K562 (cell line): Measurements from ENCODE around the gene TADA2A. TPM values are rescaled to one million over a fixed set of nuclear protein-coding genes. Genes with fewer than 3 reads are reported as not detected.

Source experiments
- EGR1 ChIP-seq: fragments of 450-650 bp; conservative IDR thresholded peaks from 2 replicates; pipeline ENCODE4 v1.6.1; 2017; ENCODE audit warnings: mild to moderate bottlenecking
- ELF1 ChIP-seq: fragments of 200-800 bp; sonication (Bioruptor generic); IDR thresholded peaks from 2 replicates; pipeline ENCODE4 v1.6.1; 2016; ENCODE audit warnings: missing genetic modification characterization, missing compliant biosample characterization
- HDAC8 ChIP-seq: fragments of 450-650 bp; IDR thresholded peaks from 2 replicates; pipeline ENCODE4 v1.6.1; 2016; ENCODE audit warnings: mild to moderate bottlenecking, missing genetic modification characterization, moderate library complexity, missing compliant biosample characterization
- HIVEP1 ChIP-seq: fragments of 250-450 bp; sonication (Bioruptor Pico); IDR thresholded peaks from 2 replicates; pipeline ENCODE4 v1.4.0; 2020; ENCODE audit warnings: mild to moderate bottlenecking
- HLTF ChIP-seq: fragments of 450-650 bp; IDR thresholded peaks from 2 replicates; pipeline ENCODE4 v1.6.1; 2016
- HMG20A ChIP-seq: fragments of 450-650 bp; formaldehyde crosslinking; conservative IDR thresholded peaks from 2 replicates; pipeline ENCODE4 v1.4.0; 2020; ENCODE audit warnings: mild to moderate bottlenecking, mixed read lengths
- HNRNPLL ChIP-seq: fragments of 200-400 bp; formaldehyde crosslinking; IDR thresholded peaks from 2 replicates; pipeline ENCODE4 v1.6.1; 2017; ENCODE audit warnings: low read length, low read depth, mild to moderate bottlenecking; ENCODE audit not compliant: poor library complexity, severe bottlenecking
- HOXB6 ChIP-seq: fragments of 250-450 bp; sonication (Bioruptor Pico); IDR thresholded peaks from 2 replicates; pipeline ENCODE4 v1.5.1; 2022; ENCODE audit warnings: mild to moderate bottlenecking, borderline replicate concordance
- JUN ChIP-seq, 2 experiments: sonication (generic) in 1 of 2; formaldehyde crosslinking in 1 of 2; IDR thresholded peaks; 2 replicates each; pipeline versions ENCODE4 v1.6.1 to v1.8.0; 2012 to 2022; ENCODE audit warnings: borderline replicate concordance in 2 of 2, mild to moderate bottlenecking in 2 of 2, improper control_type of control experiment in 1 of 2, low read depth in 1 of 2, low read length in 1 of 2, missing genetic modification reagents in 1 of 2
- NFE2L1 ChIP-seq: fragments of 450-650 bp; IDR thresholded peaks from 2 replicates; pipeline ENCODE4 v1.6.1; 2016; ENCODE audit warnings: missing genetic modification characterization, low read depth, mild to moderate bottlenecking, missing compliant biosample characterization, moderate library complexity, borderline replicate concordance
- OTX1 ChIP-seq: fragments of 450-650 bp; formaldehyde crosslinking; IDR thresholded peaks from 2 replicates; pipeline ENCODE4 v1.4.0; 2022; ENCODE audit warnings: mild to moderate bottlenecking
- POLR2G ChIP-seq: fragments of 200-400 bp; formaldehyde crosslinking; IDR thresholded peaks from 2 replicates; pipeline ENCODE4 v1.6.1; 2017; ENCODE audit warnings: low read depth, mild to moderate bottlenecking, antibody characterized with exemption, low read length, moderate library complexity
- PRPF4 ChIP-seq: fragments of 200-400 bp; formaldehyde crosslinking; IDR thresholded peaks from one replicate; pipeline ENCODE4 v1.6.1; 2017; ENCODE audit warnings: low read length, low read depth, mild to moderate bottlenecking; ENCODE audit not compliant: insufficient read depth, poor library complexity, severe bottlenecking
- TOE1 ChIP-seq, 2 experiments: fragments of 450-650 bp in 1 of 2; sonication (generic) in 1 of 2; formaldehyde crosslinking in 1 of 2; IDR thresholded peaks; 2 replicates each; pipeline versions ENCODE4 v1.7.1 to v1.8.0; 2016 to 2022; ENCODE audit warnings: borderline replicate concordance in 2 of 2, mild to moderate bottlenecking in 2 of 2, antibody characterized with exemption in 1 of 2, inconsistent platforms in 1 of 2, low read depth in 1 of 2, missing genetic modification reagents in 1 of 2, moderate library complexity in 1 of 2
- TSC22D4 ChIP-seq: fragments of 450-650 bp; IDR thresholded peaks from 2 replicates; pipeline ENCODE4 v1.6.1; 2016; ENCODE audit warnings: missing genetic modification characterization, missing biosample characterization, control low read depth
- ZKSCAN1 ChIP-seq: fragments of 150-350 bp; IDR thresholded peaks from 2 replicates; pipeline ENCODE4 v1.6.1; 2016; ENCODE audit warnings: low read depth, low read length
- ZNF717 ChIP-seq: fragments of 250-450 bp; sonication (Bioruptor Pico); IDR thresholded peaks from 2 replicates; pipeline ENCODE4 v1.5.0; 2021
- ZNF75A ChIP-seq: fragments of 450-650 bp; formaldehyde crosslinking; IDR thresholded peaks from 2 replicates; pipeline ENCODE4 v1.4.0; 2020; ENCODE audit warnings: mild to moderate bottlenecking
- polyA plus RNA-seq, 8 experiments: library from polyadenylated mRNA; depleted of rRNA in 4 of 8; stranded (reverse) in 5 of 8; unstranded in 3 of 8; fragments of >200 nt; fragmentation: Nextera tagmentation in 2 of 8; fragmentation: Illumina TruSeq in 1 of 8; extraction: Ambion mirVana in 2 of 8; extraction: Trizol in 1 of 8; gene quantifications; 2 replicates each; pipeline versions ENCODE4 v1.2.1 to v1.2.3, GENCODE V29; 2011 to 2014; ENCODE audit warnings: inconsistent platforms in 1 of 8, missing spikeins in 1 of 8
- total RNA-seq, 7 experiments: library from RNA; depleted of rRNA in 6 of 7; stranded (reverse); fragments of >200 nt in 6 of 7; fragmentation: Illumina TruSeq in 2 of 7; extraction: Trizol in 2 of 7; gene quantifications; 2 replicates each; pipeline versions ENCODE4 v1.2.1 to v1.2.3, GENCODE V29; 2011 to 2021; ENCODE audit warnings: low replicate concordance in 1 of 7
- TF ChIP-seq, protein P1 (sequence below): fragments of 450-650 bp; IDR thresholded peaks from 2 replicates; pipeline ENCODE4 v1.6.1; 2016; ENCODE audit warnings: low read depth, mild to moderate bottlenecking, moderate library complexity
- TF ChIP-seq, protein P2 (sequence below): fragments of 450-650 bp; IDR thresholded peaks from 2 replicates; pipeline ENCODE4 v1.6.1; 2017; ENCODE audit warnings: antibody characterized with exemption, mild to moderate bottlenecking
- TF ChIP-seq, protein P3 (sequence below): fragments of 200-800 bp; sonication (Bioruptor generic); IDR thresholded peaks from 2 replicates; pipeline ENCODE4 v1.6.1; 2017; ENCODE audit warnings: missing genetic modification characterization, missing compliant biosample characterization

TADA2A gene
- total and polyA plus RNA-seq, 9 of the 15 experiments (the other 6 are each of a cell fraction or from before 2014, with no cell fraction given), result 13.8 to 37.7 (median 25.0) TPM

DNA sequence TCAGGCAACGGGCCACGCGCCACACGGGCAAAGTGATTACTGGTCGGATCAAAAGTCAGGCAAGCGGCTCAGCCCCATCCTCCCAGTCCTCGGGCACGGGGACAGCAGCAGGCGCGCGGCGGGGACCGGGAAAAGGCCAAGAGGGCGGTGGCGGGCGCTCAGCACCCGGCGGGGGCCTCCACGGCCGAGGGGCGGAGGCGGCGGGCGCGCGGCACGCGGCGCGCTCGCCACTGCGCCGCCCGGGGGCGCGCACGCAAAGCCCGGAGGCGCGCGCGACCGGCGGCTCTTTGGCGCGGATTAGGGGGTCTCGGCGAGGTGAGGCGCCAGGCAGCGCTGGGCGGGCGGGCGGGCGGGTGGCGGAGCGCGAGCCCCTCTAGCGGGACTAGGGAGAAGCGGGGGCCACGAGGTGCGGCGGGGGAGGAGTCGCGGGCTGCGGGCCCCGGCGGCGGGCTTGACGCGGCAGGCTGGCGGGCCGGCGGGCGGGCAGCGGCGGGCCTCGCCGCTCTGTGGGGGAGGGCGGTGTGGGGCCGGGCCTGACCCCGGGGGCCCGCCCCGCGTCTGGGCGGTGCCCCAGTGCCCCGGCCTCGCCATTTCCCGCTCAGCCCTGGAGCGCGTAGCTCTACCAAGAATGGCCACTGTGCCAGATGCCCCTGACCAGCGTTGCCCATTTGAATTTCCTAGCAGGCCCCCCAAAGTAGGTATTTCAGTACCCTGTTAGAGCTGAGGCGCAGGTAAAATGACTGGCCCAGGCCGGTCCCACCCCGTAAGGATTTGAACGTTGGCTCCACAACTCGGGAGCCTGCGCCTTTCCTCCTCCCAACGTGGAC lies at the start of gene TADA2A, which contains the start of gene ACACA (continued):
- TF ChIP-seq HLTF, result no peak
- TF ChIP-seq HMG20A (CRISPR knock-in tag), result no peak
- TF ChIP-seq ZNF75A (CRISPR knock-in tag), result no peak
- peak; percentile 86 for TF ChIP-seq POLR2G
- no peak for TF ChIP-seq HOXB6 (CRISPR knock-in tag)
- TF ChIP-seq HIVEP1 (CRISPR knock-in tag), result no peak
- TF ChIP-seq, protein P1, sequence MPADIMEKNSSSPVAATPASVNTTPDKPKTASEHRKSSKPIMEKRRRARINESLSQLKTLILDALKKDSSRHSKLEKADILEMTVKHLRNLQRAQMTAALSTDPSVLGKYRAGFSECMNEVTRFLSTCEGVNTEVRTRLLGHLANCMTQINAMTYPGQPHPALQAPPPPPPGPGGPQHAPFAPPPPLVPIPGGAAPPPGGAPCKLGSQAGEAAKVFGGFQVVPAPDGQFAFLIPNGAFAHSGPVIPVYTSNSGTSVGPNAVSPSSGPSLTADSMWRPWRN, result no peak
- TF ChIP-seq PRPF4, result no peak
- TF ChIP-seq, protein P2, sequence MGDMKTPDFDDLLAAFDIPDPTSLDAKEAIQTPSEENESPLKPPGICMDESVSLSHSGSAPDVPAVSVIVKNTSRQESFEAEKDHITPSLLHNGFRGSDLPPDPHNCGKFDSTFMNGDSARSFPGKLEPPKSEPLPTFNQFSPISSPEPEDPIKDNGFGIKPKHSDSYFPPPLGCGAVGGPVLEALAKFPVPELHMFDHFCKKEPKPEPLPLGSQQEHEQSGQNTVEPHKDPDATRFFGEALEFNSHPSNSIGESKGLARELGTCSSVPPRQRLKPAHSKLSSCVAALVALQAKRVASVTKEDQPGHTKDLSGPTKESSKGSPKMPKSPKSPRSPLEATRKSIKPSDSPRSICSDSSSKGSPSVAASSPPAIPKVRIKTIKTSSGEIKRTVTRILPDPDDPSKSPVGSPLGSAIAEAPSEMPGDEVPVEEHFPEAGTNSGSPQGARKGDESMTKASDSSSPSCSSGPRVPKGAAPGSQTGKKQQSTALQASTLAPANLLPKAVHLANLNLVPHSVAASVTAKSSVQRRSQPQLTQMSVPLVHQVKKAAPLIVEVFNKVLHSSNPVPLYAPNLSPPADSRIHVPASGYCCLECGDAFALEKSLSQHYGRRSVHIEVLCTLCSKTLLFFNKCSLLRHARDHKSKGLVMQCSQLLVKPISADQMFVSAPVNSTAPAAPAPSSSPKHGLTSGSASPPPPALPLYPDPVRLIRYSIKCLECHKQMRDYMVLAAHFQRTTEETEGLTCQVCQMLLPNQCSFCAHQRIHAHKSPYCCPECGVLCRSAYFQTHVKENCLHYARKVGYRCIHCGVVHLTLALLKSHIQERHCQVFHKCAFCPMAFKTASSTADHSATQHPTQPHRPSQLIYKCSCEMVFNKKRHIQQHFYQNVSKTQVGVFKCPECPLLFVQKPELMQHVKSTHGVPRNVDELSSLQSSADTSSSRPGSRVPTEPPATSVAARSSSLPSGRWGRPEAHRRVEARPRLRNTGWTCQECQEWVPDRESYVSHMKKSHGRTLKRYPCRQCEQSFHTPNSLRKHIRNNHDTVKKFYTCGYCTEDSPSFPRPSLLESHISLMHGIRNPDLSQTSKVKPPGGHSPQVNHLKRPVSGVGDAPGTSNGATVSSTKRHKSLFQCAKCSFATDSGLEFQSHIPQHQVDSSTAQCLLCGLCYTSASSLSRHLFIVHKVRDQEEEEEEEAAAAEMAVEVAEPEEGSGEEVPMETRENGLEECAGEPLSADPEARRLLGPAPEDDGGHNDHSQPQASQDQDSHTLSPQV, result peak; percentile 85
- 0 out of 2 replicates have a peak, but pooled peaks have one; percentile 28 for TF ChIP-seq EGR1
- no peak for TF ChIP-seq NFE2L1 (tag)
- no peak; the same call in 1 of the 2 replicates for TF ChIP-seq ELF1 (tag)
- TF ChIP-seq, protein P3, sequence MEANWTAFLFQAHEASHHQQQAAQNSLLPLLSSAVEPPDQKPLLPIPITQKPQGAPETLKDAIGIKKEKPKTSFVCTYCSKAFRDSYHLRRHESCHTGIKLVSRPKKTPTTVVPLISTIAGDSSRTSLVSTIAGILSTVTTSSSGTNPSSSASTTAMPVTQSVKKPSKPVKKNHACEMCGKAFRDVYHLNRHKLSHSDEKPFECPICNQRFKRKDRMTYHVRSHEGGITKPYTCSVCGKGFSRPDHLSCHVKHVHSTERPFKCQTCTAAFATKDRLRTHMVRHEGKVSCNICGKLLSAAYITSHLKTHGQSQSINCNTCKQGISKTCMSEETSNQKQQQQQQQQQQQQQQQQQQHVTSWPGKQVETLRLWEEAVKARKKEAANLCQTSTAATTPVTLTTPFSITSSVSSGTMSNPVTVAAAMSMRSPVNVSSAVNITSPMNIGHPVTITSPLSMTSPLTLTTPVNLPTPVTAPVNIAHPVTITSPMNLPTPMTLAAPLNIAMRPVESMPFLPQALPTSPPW (CRISPR knock-in tag), result peak; percentile 89
- no peak for TF ChIP-seq JUN (IDR thresholded peaks at IDR 0.05; ENCODE audit: borderline replicate concordance, low read depth, low read length)
- no peak for TF ChIP-seq JUN (CRISPR knock-in tag; IDR thresholded peaks at IDR 0.05; ENCODE audit: borderline replicate concordance)
- TF ChIP-seq ZKSCAN1, result no peak
- no peak for TF ChIP-seq TSC22D4 (tag)
- TF ChIP-seq HDAC8 (tag), result no peak
- TF ChIP-seq TOE1 (IDR thresholded peaks at IDR 0.05; ENCODE audit: borderline replicate concordance), result no peak
- TF ChIP-seq TOE1 (CRISPR knock-in tag; IDR thresholded peaks at IDR 0.05; ENCODE audit: borderline replicate concordance, low read depth), result no peak
- TF ChIP-seq ZNF717 (CRISPR knock-in tag), result no peak
- no peak for TF ChIP-seq OTX1 (CRISPR knock-in tag)
- TF ChIP-seq HNRNPLL, result no peak
